Dendritic cell treated with granulocyte-macrophage colony-stimulating factor and Interleukin-4, amounts not matched to agents 40 ng/mL and 50 ng/mL, for 4 days (primary cell): ENCODE data around the gene CNTLN.
"Not testable (repeated sequence)": the region's sequence is repeated elsewhere in the genome, so short reads cannot be mapped to it uniquely, and the experiment has no call there.

Experiments used
- H3K27ac Mint-ChIP-seq: one replicate; pipeline ENCODE4 v1.8.0; 2022; ENCODE audit warnings: mild to moderate bottlenecking, mixed read lengths
- H3K27me3 Mint-ChIP-seq: one replicate; pipeline ENCODE4 v1.8.0; 2022; ENCODE audit warnings: mild to moderate bottlenecking, mixed read lengths
- H3K36me3 Mint-ChIP-seq: one replicate; pipeline ENCODE4 v1.8.0; 2022; ENCODE audit warnings: low read depth, mixed read lengths
- H3K4me1 Mint-ChIP-seq: one replicate; pipeline ENCODE4 v1.8.0; 2022; ENCODE audit warnings: low read depth, mixed read lengths
- H3K4me3 Mint-ChIP-seq: one replicate; pipeline ENCODE4 v1.8.0; 2022; ENCODE audit warnings: mild to moderate bottlenecking, moderate library complexity, mixed read lengths
- H3K9me3 Mint-ChIP-seq: one replicate; pipeline ENCODE4 v1.8.0; 2022; ENCODE audit warnings: mixed read lengths
- intact Hi-C: fragments of 100-400 bp; cut with micrococcal nuclease; formaldehyde crosslinking; loops from one replicate; pipeline ENCODE4 v1.15.0; 2022

The CNTLN gene

DNA sequence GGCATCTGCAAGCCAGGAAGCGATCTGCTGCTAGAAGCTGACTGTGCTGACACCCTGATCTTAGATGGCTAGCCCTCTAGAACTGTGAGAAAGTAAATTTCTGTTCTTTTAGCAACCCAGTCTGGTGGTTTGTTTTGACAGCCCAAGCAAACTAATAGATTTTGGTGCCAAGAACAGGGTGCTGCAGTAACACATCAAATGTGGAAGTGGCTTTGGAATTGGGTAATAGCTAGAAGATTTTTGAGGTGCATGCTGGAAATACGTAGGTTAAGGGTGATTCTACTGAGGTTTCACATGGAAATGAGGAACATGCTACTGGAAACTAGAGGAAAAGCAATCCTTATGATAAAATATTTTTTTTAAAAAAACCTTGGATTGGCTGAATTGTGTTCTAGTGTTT lies 290.5 kb downstream of the CNTLN start:
- no peak overlapping the region for H3K4me3 Mint-ChIP-seq
- intact Hi-C loops = no loop called here
- peaks cover 9% of the 10 kb centered on the region for H3K4me1 Mint-ChIP-seq
- no peaks in the 10 kb centered on the region for H3K27me3 Mint-ChIP-seq
- H3K9me3 Mint-ChIP-seq = peaks cover 2% of the 10 kb centered on the region
- peaks cover 9% of the 10 kb centered on the region for H3K36me3 Mint-ChIP-seq
- no peak overlapping the region for H3K27ac Mint-ChIP-seq

DNA sequence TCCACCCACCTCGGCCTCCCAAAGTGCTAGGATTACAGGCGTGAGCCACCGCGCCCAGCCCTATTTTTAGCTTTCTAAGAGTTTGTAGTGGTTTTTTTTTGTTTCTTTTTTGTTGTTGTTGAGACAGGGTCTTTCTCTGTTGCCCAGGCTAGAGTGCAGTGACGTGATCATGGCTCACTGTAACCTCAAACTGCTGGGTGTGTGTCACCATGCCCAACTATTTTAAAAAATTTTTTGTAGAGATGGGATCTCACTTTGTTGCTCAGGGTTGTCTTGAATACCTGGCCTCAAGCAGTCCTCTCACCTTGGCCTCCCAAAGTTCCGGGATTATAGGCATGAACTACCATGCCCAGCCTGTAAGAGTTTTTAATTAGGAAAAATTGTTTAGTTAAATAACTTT lies 298.7 kb downstream of the CNTLN start:
- Mint-ChIP-seq H3K4me3 (no peak overlapping the region), H3K27me3 (no peaks in the 10 kb centered on the region), H3K4me1 (no peaks in the 10 kb centered on the region), H3K36me3 (peaks cover 18% of the 10 kb centered on the region), H3K27ac (no peak overlapping the region), H3K9me3 (peaks cover 29% of the 10 kb centered on the region)
- intact Hi-C loops = no loop called here

DNA sequence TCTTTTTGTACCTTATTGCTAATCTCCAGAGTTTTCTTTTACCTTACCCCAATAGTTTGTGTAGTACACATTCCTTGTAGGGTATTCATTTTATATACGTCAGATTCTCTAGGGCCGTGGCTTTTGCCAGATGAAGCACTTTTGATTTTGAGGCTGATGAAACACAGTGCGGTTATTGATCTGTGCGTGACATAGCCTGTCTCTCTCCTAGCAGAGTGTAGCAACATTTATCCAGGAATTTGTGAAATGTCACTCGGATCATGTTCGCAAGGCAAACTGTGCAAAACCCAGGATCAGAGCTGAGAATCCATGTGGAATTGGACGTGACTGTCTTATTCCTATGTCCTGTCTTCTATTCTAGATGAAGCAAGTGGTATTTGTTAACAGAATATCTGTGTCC lies 302.0 kb downstream of the CNTLN start:
- no peaks in the 10 kb centered on the region for H3K4me1 Mint-ChIP-seq
- intact Hi-C loops = no loop called here
- peaks cover 24% of the 10 kb centered on the region for H3K9me3 Mint-ChIP-seq
- H3K27me3 Mint-ChIP-seq = no peaks in the 10 kb centered on the region
- H3K27ac Mint-ChIP-seq = no peak overlapping the region
- H3K4me3 Mint-ChIP-seq = no peak overlapping the region
- peaks cover 18% of the 10 kb centered on the region for H3K36me3 Mint-ChIP-seq

DNA sequence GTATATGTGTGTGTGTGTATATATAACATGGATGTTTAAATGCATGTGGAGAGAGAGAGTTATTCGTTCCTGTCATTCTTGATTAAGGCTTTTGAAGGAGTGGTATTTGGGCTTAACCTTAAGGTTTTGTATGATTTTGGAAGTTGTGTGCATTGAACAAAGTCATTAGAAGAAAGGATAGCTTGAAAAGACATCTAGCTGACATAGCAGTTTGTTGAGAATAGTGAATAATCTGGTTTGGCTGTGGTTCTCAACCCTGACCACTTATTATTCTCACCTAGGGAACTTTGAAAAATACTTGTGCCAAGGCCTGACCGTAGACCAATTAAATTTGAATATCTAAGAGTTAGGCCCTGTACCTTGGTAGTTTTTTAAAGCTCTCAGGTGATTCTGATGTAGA lies 303.0 kb downstream of the CNTLN start:
- Mint-ChIP-seq H3K36me3 (peaks cover 12% of the 10 kb centered on the region), H3K27ac (no peak overlapping the region), H3K27me3 (no peaks in the 10 kb centered on the region), H3K4me3 (no peak overlapping the region), H3K9me3 (peaks cover 24% of the 10 kb centered on the region), H3K4me1 (no peaks in the 10 kb centered on the region)
- intact Hi-C loops = no loop called here

DNA sequence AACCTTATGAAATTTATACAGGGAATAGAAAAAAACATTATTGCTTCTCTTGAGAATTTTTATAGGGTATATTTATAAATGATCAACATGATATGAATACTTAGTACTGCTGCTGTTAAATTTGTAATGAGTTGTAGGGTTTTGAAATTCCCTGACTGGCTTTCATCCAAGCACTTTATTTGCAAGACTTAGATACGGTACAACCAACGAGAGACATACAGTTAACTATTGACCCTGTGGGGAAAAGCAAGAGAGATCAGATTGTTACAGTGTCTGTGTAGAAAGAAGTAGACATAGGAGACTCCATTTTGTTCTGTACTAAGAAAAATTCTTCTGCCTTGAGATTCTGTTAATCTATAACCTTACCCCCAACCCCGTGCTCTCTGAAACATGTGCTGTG lies 310.3 kb downstream of the CNTLN start:
- H3K4me1 Mint-ChIP-seq, intact Hi-C loops, H3K36me3 Mint-ChIP-seq, H3K4me3 Mint-ChIP-seq, H3K27me3 Mint-ChIP-seq, H3K9me3 Mint-ChIP-seq, H3K27ac Mint-ChIP-seq: not testable (repeated sequence)

DNA sequence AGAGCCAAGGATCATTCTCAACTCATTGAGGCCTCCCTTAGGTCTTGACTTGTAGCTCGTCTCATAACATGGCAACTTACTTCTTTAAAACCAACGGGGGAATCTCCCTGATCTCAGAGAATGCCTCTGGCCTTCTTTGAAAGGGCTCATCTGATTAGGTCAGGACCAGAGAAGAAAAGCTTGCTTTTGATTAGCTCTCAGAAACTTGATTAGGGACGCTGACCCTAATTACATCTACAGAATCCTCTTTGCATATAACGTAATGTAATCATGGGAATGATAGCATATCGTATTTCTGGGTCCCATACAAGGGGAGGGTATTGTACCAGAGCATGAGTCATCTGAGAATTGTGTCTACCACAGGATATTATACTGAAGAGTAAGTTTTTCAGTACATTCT lies 318.9 kb downstream of the CNTLN start:
- Mint-ChIP-seq H3K4me3 (no peak overlapping the region), H3K9me3 (no peaks in the 10 kb centered on the region), H3K4me1 (no peaks in the 10 kb centered on the region), H3K27ac (no peak overlapping the region), H3K27me3 (no peaks in the 10 kb centered on the region), H3K36me3 (peaks cover 7% of the 10 kb centered on the region)
- intact Hi-C loops = no loop called here

DNA sequence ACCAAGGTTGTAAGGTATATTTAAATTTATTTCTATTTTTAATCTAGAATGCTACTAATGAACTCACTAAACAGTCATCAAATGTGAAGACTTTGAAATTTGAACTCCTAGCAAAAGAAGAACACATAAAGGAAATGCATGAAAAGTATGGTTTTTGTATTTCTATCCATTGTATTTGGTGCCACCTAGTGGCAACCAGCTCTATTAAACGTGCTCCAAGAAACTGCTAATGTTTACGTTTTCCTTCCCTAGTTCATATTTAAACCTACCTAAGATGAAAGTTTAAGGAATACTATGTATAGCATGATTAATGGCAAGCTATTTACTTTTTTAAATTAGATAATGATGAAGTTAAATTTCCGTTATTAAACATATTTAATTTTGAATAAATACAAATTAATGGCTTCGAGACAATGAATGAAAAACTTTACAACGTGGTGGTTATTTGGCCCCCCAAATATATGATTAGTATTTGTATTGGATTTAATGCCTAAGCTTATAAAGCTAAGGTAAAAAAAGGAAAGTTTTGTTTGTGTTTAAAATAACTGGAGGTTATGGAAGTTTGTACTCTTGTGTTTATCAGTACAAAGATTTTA lies 328.1 kb downstream of the CNTLN start:
- Mint-ChIP-seq H3K27ac (no peak overlapping the region), H3K27me3 (no peaks in the 10 kb centered on the region), H3K36me3 (peaks cover 3% of the 10 kb centered on the region), H3K9me3 (no peaks in the 10 kb centered on the region), H3K4me3 (no peak overlapping the region), H3K4me1 (no peaks in the 10 kb centered on the region)
- intact Hi-C loops = loop anchor here (1.0 kb wide), 1 partner anchor 347 kb away; no protein-coding TSS in a partner anchor

DNA sequence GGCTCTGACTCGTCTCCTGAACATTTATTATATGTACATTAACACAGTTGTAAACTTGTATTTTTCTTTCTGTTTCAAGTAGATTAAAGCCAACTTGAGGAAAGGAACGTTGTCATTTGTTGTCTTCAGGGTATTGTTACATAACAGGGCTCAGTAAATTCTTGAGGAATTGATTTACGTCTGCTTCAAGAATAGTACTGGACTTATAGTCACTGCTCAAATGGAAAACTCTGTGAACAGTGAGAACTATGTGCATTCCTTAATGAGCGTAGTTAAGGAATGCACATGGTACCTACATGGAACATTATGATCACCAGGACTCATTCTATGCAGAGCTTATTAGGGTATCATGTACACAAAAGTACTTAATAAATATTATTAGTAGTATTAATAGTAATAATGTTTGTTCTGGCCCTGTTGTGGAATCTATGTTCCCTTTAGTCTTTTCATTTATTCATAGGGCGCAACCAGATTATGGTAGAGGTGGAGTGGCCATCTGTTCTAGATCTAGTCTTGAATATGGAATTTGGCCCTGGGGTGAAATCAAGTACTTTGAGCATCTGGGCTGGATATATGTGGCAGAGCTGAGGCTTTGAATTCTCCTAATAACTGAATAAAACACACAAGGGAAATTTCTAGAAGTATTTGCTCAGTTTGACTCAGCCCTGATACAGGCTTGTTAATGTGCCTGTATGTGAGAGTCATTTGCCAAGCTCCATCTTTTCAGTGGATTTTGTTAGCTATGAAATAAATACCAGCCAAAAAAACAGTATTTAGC lies 335.4 kb downstream of the CNTLN start:
- intact Hi-C loops = no loop called here
- no peaks in the 10 kb centered on the region for H3K36me3 Mint-ChIP-seq
- H3K27me3 Mint-ChIP-seq = no peaks in the 10 kb centered on the region
- no peak overlapping the region for H3K27ac Mint-ChIP-seq
- no peaks in the 10 kb centered on the region for H3K9me3 Mint-ChIP-seq
- H3K4me1 Mint-ChIP-seq = no peaks in the 10 kb centered on the region
- H3K4me3 Mint-ChIP-seq = no peak overlapping the region

DNA sequence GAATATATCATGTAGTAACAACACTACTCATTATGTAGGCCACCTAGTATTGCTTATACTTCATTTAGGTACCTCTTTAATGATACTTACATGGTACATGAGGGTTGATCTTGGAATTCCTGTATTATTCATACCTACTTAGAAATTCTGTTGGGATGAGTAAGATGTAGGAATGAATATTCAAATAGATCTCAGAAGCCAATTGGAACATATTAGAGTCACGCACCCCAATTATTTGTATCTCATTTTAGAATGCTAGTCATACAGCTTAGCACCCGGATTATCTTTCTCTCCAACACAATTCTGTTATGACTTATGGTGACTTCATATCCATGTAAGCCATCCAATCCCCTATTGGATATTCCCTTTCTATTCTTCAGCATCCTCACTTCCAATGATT lies 337.3 kb downstream of the CNTLN start:
- intact Hi-C loops = no loop called here
- no peak overlapping the region for H3K4me3 Mint-ChIP-seq
- H3K36me3 Mint-ChIP-seq = no peaks in the 10 kb centered on the region
- no peaks in the 10 kb centered on the region for H3K9me3 Mint-ChIP-seq
- no peaks in the 10 kb centered on the region for H3K4me1 Mint-ChIP-seq
- H3K27me3 Mint-ChIP-seq = no peaks in the 10 kb centered on the region
- no peak overlapping the region for H3K27ac Mint-ChIP-seq

DNA sequence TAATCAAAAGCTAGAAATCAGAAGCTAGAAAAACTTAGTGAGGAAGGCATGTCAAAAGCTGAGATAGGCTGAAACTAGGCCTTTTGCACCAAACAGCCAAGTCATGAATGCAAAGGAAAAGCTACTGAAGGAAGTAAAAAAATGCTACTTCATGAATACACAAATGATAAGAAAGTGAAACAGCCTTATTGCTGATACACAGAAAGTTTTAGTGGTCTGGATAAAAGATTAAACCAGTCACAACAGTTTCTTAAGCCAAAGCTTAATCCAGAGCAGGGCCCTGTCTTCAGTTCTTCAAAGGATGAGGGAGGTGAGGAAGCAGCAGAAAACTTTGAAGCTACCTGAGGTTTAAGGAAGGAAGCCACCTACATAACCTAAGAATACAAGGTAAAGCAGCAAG lies 341.6 kb downstream of the CNTLN start:
- peaks cover 7% of the 10 kb centered on the region for H3K36me3 Mint-ChIP-seq
- H3K9me3 Mint-ChIP-seq = no peaks in the 10 kb centered on the region
- intact Hi-C loops = no loop called here
- no peak overlapping the region for H3K27ac Mint-ChIP-seq
- H3K4me3 Mint-ChIP-seq = no peak overlapping the region
- no peaks in the 10 kb centered on the region for H3K4me1 Mint-ChIP-seq
- no peaks in the 10 kb centered on the region for H3K27me3 Mint-ChIP-seq

DNA sequence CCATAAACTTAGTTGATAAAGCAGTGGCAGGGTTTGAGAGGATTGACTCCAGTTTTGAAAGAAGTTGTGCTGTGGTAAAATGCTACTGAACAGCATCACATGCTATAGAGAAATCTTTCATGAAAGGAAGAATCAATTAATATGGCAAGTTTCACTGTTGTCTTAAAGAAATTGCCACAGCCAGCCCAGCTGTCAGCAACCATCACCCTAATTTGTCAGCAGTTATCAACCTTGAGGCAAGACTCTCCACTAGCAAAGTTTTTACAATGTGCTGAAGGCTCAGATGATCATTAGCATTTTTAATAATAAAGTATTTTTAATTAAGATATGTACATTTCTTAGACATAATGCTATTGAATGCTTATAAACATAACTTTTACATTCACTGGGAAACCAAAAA lies 343.0 kb downstream of the CNTLN start:
- no peak overlapping the region for H3K27ac Mint-ChIP-seq
- intact Hi-C loops = no loop called here
- H3K27me3 Mint-ChIP-seq = no peaks in the 10 kb centered on the region
- H3K4me3 Mint-ChIP-seq = no peak overlapping the region
- H3K36me3 Mint-ChIP-seq = peaks cover 7% of the 10 kb centered on the region
- H3K9me3 Mint-ChIP-seq = no peaks in the 10 kb centered on the region
- no peaks in the 10 kb centered on the region for H3K4me1 Mint-ChIP-seq

DNA sequence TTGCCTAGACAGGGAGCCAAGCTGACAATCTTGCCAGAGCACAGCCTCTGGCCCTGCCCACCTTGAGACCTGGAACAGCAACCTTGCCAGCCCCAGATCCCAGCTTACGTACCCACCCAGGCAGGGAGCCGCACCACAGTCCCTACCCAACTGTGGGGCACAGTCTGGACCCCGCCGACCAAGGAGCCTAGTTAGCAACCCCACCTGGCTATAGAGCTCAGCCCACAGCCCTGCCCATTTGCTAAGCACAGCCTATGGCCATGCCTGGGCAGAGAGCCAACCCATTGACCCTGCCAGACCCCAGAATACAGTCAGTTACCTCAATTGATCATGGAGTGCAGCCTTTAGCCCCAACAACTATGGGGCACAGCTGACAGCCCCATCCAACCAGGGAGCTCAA lies 346.1 kb downstream of the CNTLN start:
- Mint-ChIP-seq H3K27ac (no peak overlapping the region), H3K9me3 (no peaks in the 10 kb centered on the region), H3K36me3 (peaks cover 7% of the 10 kb centered on the region), H3K4me1 (no peaks in the 10 kb centered on the region), H3K4me3 (no peak overlapping the region), H3K27me3 (no peaks in the 10 kb centered on the region)
- intact Hi-C loops = no loop called here

DNA sequence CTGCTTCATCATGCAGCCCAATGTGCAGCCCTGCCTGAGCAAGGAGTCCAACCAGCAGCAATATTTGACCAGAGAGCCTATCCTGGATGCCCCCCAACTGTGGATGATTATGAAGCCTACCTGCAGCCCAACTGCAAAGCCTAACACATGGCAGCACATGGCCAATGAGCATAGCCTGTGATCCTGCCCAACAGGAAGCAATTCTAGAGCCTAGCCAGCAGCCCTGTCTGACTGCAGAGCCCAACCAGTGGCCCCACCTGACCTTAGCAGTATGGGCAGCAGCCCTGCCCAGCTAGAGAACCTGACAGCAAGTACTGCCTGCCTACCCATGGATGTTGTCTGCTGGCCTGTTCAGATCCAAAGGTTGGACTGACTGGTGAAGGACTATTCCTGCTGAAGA lies 346.7 kb downstream of the CNTLN start:
- Mint-ChIP-seq H3K9me3 (no peaks in the 10 kb centered on the region), H3K4me3 (no peak overlapping the region), H3K4me1 (no peaks in the 10 kb centered on the region), H3K36me3 (peaks cover 7% of the 10 kb centered on the region), H3K27ac (no peak overlapping the region), H3K27me3 (no peaks in the 10 kb centered on the region)
- intact Hi-C loops = no loop called here

DNA sequence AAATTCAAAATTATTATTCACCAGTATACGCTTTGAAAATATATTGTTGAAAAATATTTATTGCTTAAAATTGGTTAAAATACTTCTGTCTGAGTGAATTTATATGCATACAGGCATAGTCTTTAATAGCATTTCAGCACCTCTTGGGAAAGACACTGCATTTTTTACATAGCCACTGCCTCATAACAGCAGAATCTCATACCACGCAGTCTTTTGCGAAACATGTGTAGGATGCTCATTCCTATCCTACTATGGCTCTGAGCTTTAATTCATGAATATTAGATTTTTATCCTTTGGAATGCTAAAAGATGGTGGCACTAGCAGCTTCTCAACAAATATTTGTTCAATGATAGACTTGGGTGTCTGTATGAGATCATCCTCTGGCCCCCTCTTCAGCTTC lies 350.1 kb downstream of the CNTLN start:
- no peaks in the 10 kb centered on the region for H3K36me3 Mint-ChIP-seq
- intact Hi-C loops = no loop called here

DNA sequence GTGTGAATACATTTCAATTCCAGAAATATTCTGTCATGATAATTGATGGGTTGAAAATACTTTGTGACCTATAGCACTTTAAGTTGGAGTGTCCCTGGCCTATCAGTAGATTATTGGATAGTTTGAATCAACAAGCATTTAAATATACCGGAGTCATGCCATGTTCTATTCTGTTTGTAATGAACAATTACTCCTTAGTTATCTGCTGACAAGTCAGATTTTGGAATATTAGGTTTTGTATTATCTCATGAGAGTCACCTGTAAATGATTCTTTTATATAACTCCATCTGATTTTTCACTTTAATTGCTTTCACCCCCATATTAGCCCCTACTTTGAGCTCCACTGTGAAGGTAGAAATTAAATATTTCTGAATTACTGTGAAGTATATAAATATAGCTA lies 351.6 kb downstream of the CNTLN start:
- no peaks in the 10 kb centered on the region for H3K36me3 Mint-ChIP-seq
- H3K9me3 Mint-ChIP-seq = no peaks in the 10 kb centered on the region
- H3K27me3 Mint-ChIP-seq = no peaks in the 10 kb centered on the region
- intact Hi-C loops = no loop called here
- H3K4me1 Mint-ChIP-seq = no peaks in the 10 kb centered on the region
- H3K4me3 Mint-ChIP-seq = no peak overlapping the region
- H3K27ac Mint-ChIP-seq = no peak overlapping the region

More for the DNA sequence above, 350.1 kb downstream of the CNTLN start:
- Mint-ChIP-seq H3K27me3 (no peaks in the 10 kb centered on the region), H3K27ac (no peak overlapping the region), H3K4me1 (no peaks in the 10 kb centered on the region), H3K9me3 (no peaks in the 10 kb centered on the region), H3K4me3 (no peak overlapping the region)
